Central memory CD8-positive, alpha-beta T cell (primary cell): ENCODE measurements around the gene JAZF1.

Source experiments
- ATAC-seq: fragments of 150-1000 bp; cut with Tn5 transposase; replicated peaks from 2 replicates; pipeline ENCODE4 v1.10.0; 2022; ENCODE audit warnings: mild to moderate bottlenecking, moderate FRiP score, moderate number of reproducible peaks; ENCODE audit not compliant: poor library complexity, severe bottlenecking; ENCODE audit errors: extremely low read depth
- DNase-seq, 2 donors: peaks; one replicate each; pipeline ENCODE4 v3.0.0; 2021; ENCODE audit warnings: low spot score in 2 of 2
- H3K27ac Mint-ChIP-seq: one replicate; pipeline ENCODE4 v1.8.0; 2022; ENCODE audit warnings: low read depth, mild to moderate bottlenecking, moderate library complexity, mixed read lengths
- H3K27me3 Mint-ChIP-seq: one replicate; pipeline ENCODE4 v1.8.0; 2022; ENCODE audit warnings: mixed read lengths
- H3K36me3 Mint-ChIP-seq: one replicate; pipeline ENCODE4 v1.8.0; 2022; ENCODE audit warnings: mild to moderate bottlenecking, moderate library complexity, mixed read lengths; ENCODE audit not compliant: insufficient read depth
- H3K4me1 Mint-ChIP-seq: one replicate; pipeline ENCODE4 v1.8.0; 2022; ENCODE audit warnings: mixed read lengths
- H3K4me3 Mint-ChIP-seq: one replicate; pipeline ENCODE4 v1.8.0; 2022; ENCODE audit warnings: mild to moderate bottlenecking, moderate library complexity, mixed read lengths
- H3K9me3 Mint-ChIP-seq: one replicate; pipeline ENCODE4 v1.8.0; 2022; ENCODE audit warnings: mixed read lengths

The JAZF1 gene

GRCh38 chr7:28155964-28156363, 24.6 kb downstream of the JAZF1 start:
- H3K4me3 Mint-ChIP-seq = no peak overlapping the region
- H3K4me1 Mint-ChIP-seq = peaks cover 68% of the 10 kb centered on the region
- no peak overlapping the region for H3K27ac Mint-ChIP-seq
- ATAC-seq (no peak), DNase-seq (no peak)
- no peaks in the 10 kb centered on the region for H3K36me3 Mint-ChIP-seq
- no peaks in the 10 kb centered on the region for H3K27me3 Mint-ChIP-seq
- H3K9me3 Mint-ChIP-seq = no peaks in the 10 kb centered on the region

- Mint-ChIP-seq H3K4me3 (peak overlapping the region; percentile 10), H3K36me3 (no peaks in the 10 kb centered on the region), H3K4me1 (peaks cover 69% of the 10 kb centered on the region), H3K9me3 (no peaks in the 10 kb centered on the region), H3K27ac (peak overlapping the region; percentile 13), H3K27me3 (no peaks in the 10 kb centered on the region)
- no peak for DNase-seq
- no peak for ATAC-seq
These were observed 25.5 kb downstream of the JAZF1 start for GRCh38 chr7:28155019-28155660.

- H3K4me3 Mint-ChIP-seq = peak overlapping the region; percentile 12
- H3K4me1 Mint-ChIP-seq = peaks cover 66% of the 10 kb centered on the region
- DNase-seq (no peak), ATAC-seq (no peak)
- H3K27me3 Mint-ChIP-seq = no peaks in the 10 kb centered on the region
- no peaks in the 10 kb centered on the region for H3K9me3 Mint-ChIP-seq
- peak overlapping the region; percentile 75 for H3K27ac Mint-ChIP-seq
- no peaks in the 10 kb centered on the region for H3K36me3 Mint-ChIP-seq
These were observed 28.0 kb downstream of the JAZF1 start for GRCh38 chr7:28152594-28152993.

- ATAC-seq (peak; percentile 92), DNase-seq (no peak)
- Mint-ChIP-seq H3K4me1 (peaks cover 63% of the 10 kb centered on the region), H3K27me3 (no peaks in the 10 kb centered on the region), H3K9me3 (no peaks in the 10 kb centered on the region), H3K27ac (peak overlapping the region; percentile 75), H3K36me3 (no peaks in the 10 kb centered on the region), H3K4me3 (peak overlapping the region; percentile 12)
These were observed 28.6 kb downstream of the JAZF1 start for GRCh38 chr7:28151965-28152364.

GRCh38 chr7:28149291-28150101, 31.1 kb downstream of the JAZF1 start:
- no peaks in the 10 kb centered on the region for H3K36me3 Mint-ChIP-seq
- no peak overlapping the region for H3K4me3 Mint-ChIP-seq
- peak overlapping the region; percentile 8 for H3K27ac Mint-ChIP-seq
- H3K4me1 Mint-ChIP-seq = peaks cover 48% of the 10 kb centered on the region
- no peaks in the 10 kb centered on the region for H3K9me3 Mint-ChIP-seq
- DNase-seq (no peak), ATAC-seq (no peak)
- H3K27me3 Mint-ChIP-seq = no peaks in the 10 kb centered on the region

GRCh38 chr7:28145931-28146330, 34.7 kb downstream of the JAZF1 start:
- Mint-ChIP-seq H3K9me3 (no peaks in the 10 kb centered on the region), H3K4me3 (no peak overlapping the region), H3K36me3 (peaks cover 1% of the 10 kb centered on the region), H3K27ac (no peak overlapping the region), H3K27me3 (no peaks in the 10 kb centered on the region), H3K4me1 (peaks cover 42% of the 10 kb centered on the region)
- ATAC-seq = no peak
- DNase-seq = no peak

GRCh38 chr7:28145090-28145626, 35.4 kb downstream of the JAZF1 start:
- Mint-ChIP-seq H3K4me3 (no peak overlapping the region), H3K36me3 (peaks cover 1% of the 10 kb centered on the region), H3K27ac (no peak overlapping the region), H3K4me1 (peaks cover 41% of the 10 kb centered on the region), H3K9me3 (no peaks in the 10 kb centered on the region), H3K27me3 (no peaks in the 10 kb centered on the region)
- ATAC-seq (no peak), DNase-seq (no peak)

GRCh38 chr7:28144266-28144665, 36.3 kb downstream of the JAZF1 start:
- DNase-seq = no peak
- peaks cover 1% of the 10 kb centered on the region for H3K36me3 Mint-ChIP-seq
- H3K9me3 Mint-ChIP-seq = no peaks in the 10 kb centered on the region
- ATAC-seq = no peak
- H3K4me1 Mint-ChIP-seq = peaks cover 32% of the 10 kb centered on the region
- no peak overlapping the region for H3K27ac Mint-ChIP-seq
- H3K4me3 Mint-ChIP-seq = no peak overlapping the region
- no peaks in the 10 kb centered on the region for H3K27me3 Mint-ChIP-seq

GRCh38 chr7:28142650-28143049, 37.9 kb downstream of the JAZF1 start:
- ATAC-seq (no peak), DNase-seq (no peak)
- no peak overlapping the region for H3K4me3 Mint-ChIP-seq
- H3K27me3 Mint-ChIP-seq = no peaks in the 10 kb centered on the region
- peak overlapping the region; percentile 3 for H3K27ac Mint-ChIP-seq
- peaks cover 27% of the 10 kb centered on the region for H3K4me1 Mint-ChIP-seq
- H3K9me3 Mint-ChIP-seq = no peaks in the 10 kb centered on the region
- H3K36me3 Mint-ChIP-seq = peaks cover 1% of the 10 kb centered on the region

- peaks cover 1% of the 10 kb centered on the region for H3K36me3 Mint-ChIP-seq
- no peak for ATAC-seq
- H3K4me1 Mint-ChIP-seq = peaks cover 44% of the 10 kb centered on the region
- no peaks in the 10 kb centered on the region for H3K9me3 Mint-ChIP-seq
- H3K27ac Mint-ChIP-seq = no peak overlapping the region
- no peaks in the 10 kb centered on the region for H3K27me3 Mint-ChIP-seq
- H3K4me3 Mint-ChIP-seq = no peak overlapping the region
- no peak for DNase-seq
These were observed 39.6 kb downstream of the JAZF1 start for GRCh38 chr7:28140979-28141378.

GRCh38 chr7:28138837-28139236, 41.8 kb downstream of the JAZF1 start:
- Mint-ChIP-seq H3K9me3 (no peaks in the 10 kb centered on the region), H3K4me3 (no peak overlapping the region), H3K36me3 (peaks cover 1% of the 10 kb centered on the region), H3K27ac (no peak overlapping the region), H3K4me1 (peaks cover 45% of the 10 kb centered on the region), H3K27me3 (no peaks in the 10 kb centered on the region)
- no peak for DNase-seq
- no peak for ATAC-seq

- Mint-ChIP-seq H3K4me3 (no peak overlapping the region), H3K4me1 (peaks cover 42% of the 10 kb centered on the region), H3K27me3 (no peaks in the 10 kb centered on the region), H3K27ac (no peak overlapping the region), H3K9me3 (no peaks in the 10 kb centered on the region), H3K36me3 (peaks cover 1% of the 10 kb centered on the region)
- ATAC-seq (no peak), DNase-seq (no peak)
These were observed 43.1 kb downstream of the JAZF1 start for GRCh38 chr7:28137463-28137862.

- H3K27ac Mint-ChIP-seq = no peak overlapping the region
- peaks cover 1% of the 10 kb centered on the region for H3K36me3 Mint-ChIP-seq
- no peak overlapping the region for H3K4me3 Mint-ChIP-seq
- no peak for ATAC-seq
- no peaks in the 10 kb centered on the region for H3K9me3 Mint-ChIP-seq
- H3K4me1 Mint-ChIP-seq = peaks cover 44% of the 10 kb centered on the region
- no peak for DNase-seq
- H3K27me3 Mint-ChIP-seq = no peaks in the 10 kb centered on the region
These were observed 43.7 kb downstream of the JAZF1 start for GRCh38 chr7:28136885-28137284.
